ENCODE measurements around the gene SCN4B.

The SCN4B gene

DNA sequence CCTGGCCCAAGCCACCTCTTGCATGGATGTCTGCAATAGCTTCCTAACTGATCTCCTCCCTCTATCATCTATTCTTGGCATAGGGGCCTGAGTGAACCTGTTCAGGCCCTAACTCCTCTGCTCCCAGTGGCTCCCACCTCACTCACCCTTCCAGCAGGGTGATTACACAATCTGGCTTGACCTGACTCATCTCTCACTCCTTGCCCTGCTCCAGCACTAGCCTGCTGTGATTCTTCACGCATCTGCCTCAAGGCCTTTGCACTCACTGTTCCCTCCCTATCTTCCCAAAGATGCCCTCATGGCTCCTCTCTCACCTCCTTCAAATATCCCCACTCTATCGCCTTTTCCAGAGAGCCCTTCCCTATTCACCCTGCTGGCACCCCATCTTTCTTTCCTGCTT, 10.5 kb downstream of the SCN4B start:
- no peak overlapping the region for H3K4me3 Mint-ChIP-seq
- H3K9me3 Mint-ChIP-seq = no peaks in the 10 kb centered on the region
- peaks cover 84% of the 10 kb centered on the region for H3K27me3 Mint-ChIP-seq (ENCODE audit: low read depth, poor library complexity)
- DNase-seq = no peak
- H3K27ac Mint-ChIP-seq = no peak overlapping the region
- H3K4me1 Mint-ChIP-seq = peaks cover 9% of the 10 kb centered on the region
- TF ChIP-seq, protein P1, sequence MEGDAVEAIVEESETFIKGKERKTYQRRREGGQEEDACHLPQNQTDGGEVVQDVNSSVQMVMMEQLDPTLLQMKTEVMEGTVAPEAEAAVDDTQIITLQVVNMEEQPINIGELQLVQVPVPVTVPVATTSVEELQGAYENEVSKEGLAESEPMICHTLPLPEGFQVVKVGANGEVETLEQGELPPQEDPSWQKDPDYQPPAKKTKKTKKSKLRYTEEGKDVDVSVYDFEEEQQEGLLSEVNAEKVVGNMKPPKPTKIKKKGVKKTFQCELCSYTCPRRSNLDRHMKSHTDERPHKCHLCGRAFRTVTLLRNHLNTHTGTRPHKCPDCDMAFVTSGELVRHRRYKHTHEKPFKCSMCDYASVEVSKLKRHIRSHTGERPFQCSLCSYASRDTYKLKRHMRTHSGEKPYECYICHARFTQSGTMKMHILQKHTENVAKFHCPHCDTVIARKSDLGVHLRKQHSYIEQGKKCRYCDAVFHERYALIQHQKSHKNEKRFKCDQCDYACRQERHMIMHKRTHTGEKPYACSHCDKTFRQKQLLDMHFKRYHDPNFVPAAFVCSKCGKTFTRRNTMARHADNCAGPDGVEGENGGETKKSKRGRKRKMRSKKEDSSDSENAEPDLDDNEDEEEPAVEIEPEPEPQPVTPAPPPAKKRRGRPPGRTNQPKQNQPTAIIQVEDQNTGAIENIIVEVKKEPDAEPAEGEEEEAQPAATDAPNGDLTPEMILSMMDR (IDR thresholded peaks at IDR 0.05) = no peak
- H3K36me3 Mint-ChIP-seq (ENCODE audit: low read depth) = no peaks in the 10 kb centered on the region

DNA sequence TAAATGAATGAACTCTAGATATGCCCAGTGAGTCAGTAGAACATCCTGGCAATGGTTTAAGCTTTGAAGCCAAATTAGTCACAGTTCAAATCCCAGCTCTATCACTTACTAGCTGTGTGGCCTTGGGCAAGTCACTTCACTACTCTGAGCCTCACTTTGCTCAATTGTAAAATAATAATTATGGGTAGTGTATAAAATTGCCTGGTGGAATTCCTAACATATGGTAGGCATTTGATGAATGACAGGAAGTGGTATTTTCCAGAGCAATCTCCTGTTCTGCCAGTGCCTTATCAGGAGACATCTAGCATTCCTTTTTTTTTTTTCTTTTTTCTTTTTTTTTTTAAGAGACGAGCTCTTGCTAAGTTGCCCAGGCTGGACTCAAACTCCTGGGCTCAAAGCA, 13.0 kb downstream of the SCN4B start:
- Mint-ChIP-seq H3K4me1 (peaks cover 4% of the 10 kb centered on the region), H3K9me3 (no peaks in the 10 kb centered on the region), H3K27ac (no peak overlapping the region), H3K27me3 (ENCODE audit: low read depth, poor library complexity) (peaks cover 69% of the 10 kb centered on the region), H3K4me3 (no peak overlapping the region), H3K36me3 (ENCODE audit: low read depth) (no peaks in the 10 kb centered on the region)
- DNase-seq = no peak
- TF ChIP-seq, protein P1 (IDR thresholded peaks at IDR 0.05) = no peak

DNA sequence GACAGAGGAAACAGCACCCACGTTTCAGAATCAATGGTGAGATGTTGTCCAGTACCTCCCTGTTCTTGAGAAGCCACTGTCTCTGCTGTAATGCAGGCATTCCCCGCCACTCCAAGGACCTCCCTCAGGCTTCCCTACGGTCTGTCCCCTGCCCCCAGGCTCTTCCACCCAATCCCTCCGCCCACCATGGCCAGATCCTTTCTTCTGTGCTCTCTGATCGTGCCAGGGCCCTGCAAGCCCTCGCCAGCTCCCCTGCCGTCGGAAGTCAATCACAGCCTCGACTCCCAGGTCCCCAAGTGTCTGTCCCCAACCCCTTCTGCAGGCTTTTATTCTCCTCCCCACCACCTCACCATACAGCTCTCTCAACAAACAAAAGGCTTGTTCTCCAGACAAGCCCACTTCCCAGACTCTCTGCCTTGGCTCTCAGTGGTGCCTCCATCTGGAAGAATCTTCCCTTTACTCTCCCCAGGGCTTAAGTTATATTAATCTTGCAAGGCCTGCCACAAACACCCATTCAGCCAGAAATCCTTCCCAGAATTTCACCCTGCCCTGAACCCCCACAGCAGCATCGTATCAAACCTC, 13.7 kb downstream of the SCN4B start:
- no peak for DNase-seq
- Mint-ChIP-seq H3K36me3 (ENCODE audit: low read depth) (no peaks in the 10 kb centered on the region), H3K27me3 (ENCODE audit: low read depth, poor library complexity) (peaks cover 69% of the 10 kb centered on the region)

DNA sequence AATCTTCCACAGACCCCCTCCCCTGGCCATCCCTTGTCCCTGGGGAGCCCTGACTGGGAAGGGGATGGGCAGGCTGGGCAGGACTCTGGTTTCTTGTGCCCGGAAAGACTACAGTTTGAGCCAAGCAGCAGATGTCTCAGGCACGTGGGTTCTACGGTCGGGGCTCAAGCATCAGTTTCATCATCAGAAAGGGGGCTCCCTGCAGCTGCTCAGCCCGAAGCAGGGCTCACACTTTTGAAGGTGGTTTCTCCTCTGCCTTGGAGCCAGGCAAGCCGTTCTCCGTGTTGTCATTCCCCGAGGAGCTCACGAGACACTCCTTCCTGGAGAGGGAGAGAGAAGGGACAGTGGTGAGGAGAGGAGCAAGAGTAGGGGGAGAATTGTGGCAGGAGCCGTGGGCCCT, 15.8 kb downstream of the SCN4B start:
- TF ChIP-seq, protein P1 (IDR thresholded peaks at IDR 0.05) = no peak
- Mint-ChIP-seq H3K27me3 (ENCODE audit: low read depth, poor library complexity) (peaks cover 49% of the 10 kb centered on the region), H3K4me3 (no peak overlapping the region), H3K27ac (no peak overlapping the region), H3K36me3 (ENCODE audit: low read depth) (no peaks in the 10 kb centered on the region), H3K4me1 (no peaks in the 10 kb centered on the region), H3K9me3 (no peaks in the 10 kb centered on the region)
- no peak for DNase-seq

More for the DNA sequence above, 13.7 kb downstream of the SCN4B start:
- peaks cover 4% of the 10 kb centered on the region for H3K4me1 Mint-ChIP-seq
- no peak overlapping the region for H3K4me3 Mint-ChIP-seq
- no peaks in the 10 kb centered on the region for H3K9me3 Mint-ChIP-seq
- no peak overlapping the region for H3K27ac Mint-ChIP-seq
- TF ChIP-seq, protein P1 (IDR thresholded peaks at IDR 0.05) = no peak

DNA sequence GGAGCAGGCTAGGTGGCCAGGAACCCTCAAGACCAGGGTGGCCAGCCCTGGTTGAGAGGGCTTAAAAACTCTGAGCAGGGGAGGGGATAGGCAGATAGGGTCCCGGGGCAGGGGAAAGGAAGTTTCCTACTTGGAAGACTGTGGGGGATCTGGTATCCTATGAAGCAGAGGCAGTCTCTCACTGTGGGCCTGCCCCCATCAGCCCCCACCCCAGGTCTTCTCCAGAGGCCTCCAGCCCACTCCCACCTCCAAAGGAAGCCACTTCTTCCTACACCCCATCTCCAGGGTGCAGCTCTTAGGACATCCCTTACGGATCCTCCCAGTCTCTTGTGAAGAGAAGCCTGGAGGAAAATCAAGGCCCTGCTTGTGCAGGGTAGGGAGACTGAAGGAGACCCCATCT, 16.3 kb downstream of the SCN4B start:
- Mint-ChIP-seq H3K4me1 (no peaks in the 10 kb centered on the region), H3K9me3 (no peaks in the 10 kb centered on the region), H3K27me3 (ENCODE audit: low read depth, poor library complexity) (peaks cover 45% of the 10 kb centered on the region), H3K4me3 (no peak overlapping the region), H3K36me3 (ENCODE audit: low read depth) (no peaks in the 10 kb centered on the region), H3K27ac (no peak overlapping the region)
- DNase-seq = no peak
- TF ChIP-seq, protein P1 (IDR thresholded peaks at IDR 0.05) = no peak

DNA sequence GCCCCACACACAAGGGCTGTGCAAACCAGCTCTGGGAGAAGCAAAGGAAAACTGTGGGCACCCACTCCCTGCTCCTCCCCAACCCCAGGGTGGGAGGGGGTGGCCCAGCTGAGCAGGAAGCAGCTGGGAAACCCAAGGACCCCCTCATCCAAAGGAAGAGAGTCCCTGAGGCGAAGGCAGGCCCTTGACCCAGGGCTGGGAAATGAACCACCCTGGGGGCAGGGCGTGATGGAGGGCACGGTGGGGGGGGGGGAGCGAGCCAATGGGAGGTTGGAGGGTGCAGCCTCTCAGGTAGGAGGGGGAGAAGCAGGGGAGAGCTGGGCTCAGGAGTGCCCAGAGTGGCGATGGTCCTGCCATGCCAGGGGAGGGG, 16.8 kb downstream of the SCN4B start:
- H3K27ac Mint-ChIP-seq = no peak overlapping the region
- TF ChIP-seq, protein P1 (IDR thresholded peaks at IDR 0.05) = no peak

More for the DNA sequence above, 16.8 kb downstream of the SCN4B start:
- Mint-ChIP-seq H3K4me3 (no peak overlapping the region), H3K9me3 (no peaks in the 10 kb centered on the region), H3K4me1 (no peaks in the 10 kb centered on the region), H3K27me3 (ENCODE audit: low read depth, poor library complexity) (peaks cover 40% of the 10 kb centered on the region), H3K36me3 (ENCODE audit: low read depth) (no peaks in the 10 kb centered on the region)
- no peak for DNase-seq
